Measurements from ENCODE around the gene BPIFB6. TPM values are rescaled to one million over a fixed set of nuclear protein-coding genes. Genes with fewer than 3 reads are reported as not detected.

The BPIFB6 gene
- total RNA-seq, 1 experiment from 2014 or later, result not detected

GRCh38 chr20:33018169-33018931, 13.1 kb upstream of the BPIFB6 start:
- Histone ChIP-seq H3K36me3 (replicated peaks; ENCODE audit: control insufficient read depth, insufficient read depth, low read length) (no peaks in the 10 kb centered on the region), H3K27me3 (ENCODE audit: control insufficient read depth, insufficient read depth, low read length) (no peaks in the 10 kb centered on the region), H3K4me3 (ENCODE audit: insufficient read depth, low read depth, low read length) (no peak overlapping the region)
- no peak for DNase-seq

DNA sequence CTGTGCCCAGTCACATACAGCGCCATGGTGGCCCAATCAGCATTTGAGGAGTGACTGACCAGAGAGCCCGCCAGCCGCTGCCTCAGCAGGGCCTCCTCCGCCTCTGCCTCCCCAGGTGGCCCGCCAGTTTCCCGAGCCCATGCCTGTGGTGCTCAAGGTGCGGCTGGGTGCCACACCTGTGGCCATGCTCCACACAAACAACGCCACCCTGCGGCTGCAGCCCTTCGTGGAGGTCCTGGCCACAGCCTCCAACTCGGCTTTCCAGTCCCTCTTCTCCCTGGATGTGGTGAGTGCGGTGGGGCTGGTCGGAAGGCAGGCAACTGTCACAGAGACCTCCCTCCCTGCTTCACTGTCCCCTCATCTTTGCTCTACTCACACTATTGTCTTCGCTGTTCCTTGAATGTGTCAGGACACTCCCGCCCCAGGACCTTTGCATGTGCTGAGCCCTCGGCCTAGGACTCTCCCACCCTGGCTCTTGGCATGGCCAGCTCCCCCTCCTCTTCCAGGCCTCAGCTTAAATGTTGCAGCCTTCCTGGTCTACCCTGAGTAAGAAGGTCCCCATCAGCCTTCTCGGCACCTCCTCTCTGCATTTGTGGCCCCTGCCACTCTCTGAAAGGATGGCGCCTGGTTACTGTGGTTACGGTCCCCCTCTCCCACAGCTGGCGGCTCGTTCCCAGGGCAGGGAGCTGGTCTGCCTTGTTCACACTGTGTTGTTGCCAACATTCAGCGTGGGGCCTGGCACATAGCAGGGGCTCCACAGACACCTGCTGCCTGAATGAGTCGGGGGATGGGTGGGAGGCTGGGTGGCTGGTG, 11.8 kb upstream of the BPIFB6 start:
- Histone ChIP-seq H3K36me3 (replicated peaks; ENCODE audit: control insufficient read depth, insufficient read depth, low read length) (no peaks in the 10 kb centered on the region), H3K27me3 (ENCODE audit: control insufficient read depth, insufficient read depth, low read length) (no peaks in the 10 kb centered on the region), H3K4me3 (ENCODE audit: insufficient read depth, low read depth, low read length) (no peak overlapping the region)
- DNase-seq, result no peak

DNA sequence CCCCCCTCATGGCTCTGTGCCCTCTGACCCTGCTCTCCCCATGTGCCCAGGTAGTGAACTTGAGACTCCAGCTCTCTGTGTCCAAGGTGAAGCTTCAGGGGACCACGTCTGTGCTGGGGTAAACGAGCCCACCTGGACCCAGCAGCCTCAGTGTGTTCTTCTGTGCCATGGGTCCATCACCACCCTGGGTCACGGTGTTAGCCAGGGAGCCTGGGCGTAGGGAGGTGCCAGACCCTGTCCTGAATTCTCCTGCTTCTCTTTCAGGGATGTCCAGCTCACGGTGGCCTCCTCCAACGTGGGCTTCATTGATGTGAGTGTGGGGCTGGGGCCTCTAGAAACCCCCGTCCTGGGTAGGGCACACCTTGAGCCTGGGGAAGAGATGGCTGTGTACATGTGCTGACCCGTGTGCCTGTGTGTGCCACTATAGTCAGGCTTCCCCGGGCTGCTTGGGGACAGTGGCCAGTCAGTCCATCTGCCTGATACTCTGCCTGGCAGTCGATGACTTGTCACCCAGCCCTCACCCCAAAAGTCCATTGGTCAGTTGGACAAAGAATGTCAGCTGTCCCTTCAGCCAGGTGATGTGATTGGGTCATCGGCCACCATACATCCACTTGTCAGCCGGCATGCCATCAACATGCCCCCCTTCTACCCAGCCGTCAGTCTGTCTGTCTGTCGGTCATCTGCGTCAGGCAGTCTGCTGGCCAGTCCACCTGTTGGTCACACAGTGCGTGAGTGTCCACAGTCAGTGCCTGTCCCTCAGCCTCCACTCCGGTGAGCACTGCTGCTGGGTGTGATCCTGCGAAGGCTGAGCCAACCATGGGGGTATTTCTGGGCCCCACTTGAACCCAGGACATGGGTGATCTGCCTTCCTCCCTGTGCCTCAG, 10.9 kb upstream of the BPIFB6 start:
- no peaks in the 10 kb centered on the region for H3K36me3 ChIP-seq (replicated peaks; ENCODE audit: control insufficient read depth, insufficient read depth, low read length)
- H3K27me3 ChIP-seq (ENCODE audit: control insufficient read depth, insufficient read depth, low read length), result no peaks in the 10 kb centered on the region
- no peak for DNase-seq
- no peak overlapping the region for H3K4me3 ChIP-seq (ENCODE audit: insufficient read depth, low read depth, low read length)

- DNase-seq, result no peak
- H3K36me3 ChIP-seq (replicated peaks; ENCODE audit: control insufficient read depth, insufficient read depth, low read length), result no peaks in the 10 kb centered on the region
- H3K27me3 ChIP-seq (ENCODE audit: control insufficient read depth, insufficient read depth, low read length), result no peaks in the 10 kb centered on the region
- H3K4me3 ChIP-seq (ENCODE audit: insufficient read depth, low read depth, low read length), result no peak overlapping the region
Measured at GRCh38 chr20:33021879-33022278, 9.6 kb upstream of the BPIFB6 start.

- H3K27me3 ChIP-seq (ENCODE audit: control insufficient read depth, insufficient read depth, low read length), result no peaks in the 10 kb centered on the region
- H3K4me3 ChIP-seq (ENCODE audit: insufficient read depth, low read depth, low read length), result no peak overlapping the region
- no peak for DNase-seq
- H3K36me3 ChIP-seq (replicated peaks; ENCODE audit: control insufficient read depth, insufficient read depth, low read length), result no peaks in the 10 kb centered on the region
Measured at GRCh38 chr20:33022289-33022688, 9.2 kb upstream of the BPIFB6 start.

- no peaks in the 10 kb centered on the region for H3K36me3 ChIP-seq (replicated peaks; ENCODE audit: control insufficient read depth, insufficient read depth, low read length)
- H3K27me3 ChIP-seq (ENCODE audit: control insufficient read depth, insufficient read depth, low read length), result no peaks in the 10 kb centered on the region
- DNase-seq, result no peak
- no peak overlapping the region for H3K4me3 ChIP-seq (ENCODE audit: insufficient read depth, low read depth, low read length)
Measured at GRCh38 chr20:33022694-33023438, 8.6 kb upstream of the BPIFB6 start.

GRCh38 chr20:33023439-33024242, 7.8 kb upstream of the BPIFB6 start:
- no peaks in the 10 kb centered on the region for H3K27me3 ChIP-seq (ENCODE audit: control insufficient read depth, insufficient read depth, low read length)
- DNase-seq, result no peak
- no peaks in the 10 kb centered on the region for H3K36me3 ChIP-seq (replicated peaks; ENCODE audit: control insufficient read depth, insufficient read depth, low read length)
- H3K4me3 ChIP-seq (ENCODE audit: insufficient read depth, low read depth, low read length), result no peak overlapping the region

DNA sequence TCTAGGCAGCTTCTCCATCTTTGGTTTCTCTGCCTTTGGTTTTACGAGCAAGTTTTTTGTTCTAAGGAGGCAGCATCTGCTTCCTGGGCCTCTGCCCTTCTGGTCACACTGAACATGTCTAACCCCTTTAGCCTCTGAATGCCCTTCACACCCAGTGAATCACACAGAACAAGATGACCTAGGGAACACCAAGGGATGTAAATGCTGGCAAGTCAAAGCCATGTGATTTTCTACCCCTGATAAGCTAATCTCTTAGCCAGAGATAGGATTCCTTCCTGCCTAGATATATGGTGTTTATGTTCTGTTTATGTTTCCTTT, 7.2 kb upstream of the BPIFB6 start:
- no peak for DNase-seq
- Histone ChIP-seq H3K36me3 (replicated peaks; ENCODE audit: control insufficient read depth, insufficient read depth, low read length) (no peaks in the 10 kb centered on the region), H3K4me3 (ENCODE audit: insufficient read depth, low read depth, low read length) (no peak overlapping the region), H3K27me3 (ENCODE audit: control insufficient read depth, insufficient read depth, low read length) (no peaks in the 10 kb centered on the region)

GRCh38 chr20:33024609-33025317, 6.7 kb upstream of the BPIFB6 start:
- no peaks in the 10 kb centered on the region for H3K27me3 ChIP-seq (ENCODE audit: control insufficient read depth, insufficient read depth, low read length)
- H3K4me3 ChIP-seq (ENCODE audit: insufficient read depth, low read depth, low read length), result no peak overlapping the region
- DNase-seq, result no peak
- no peaks in the 10 kb centered on the region for H3K36me3 ChIP-seq (replicated peaks; ENCODE audit: control insufficient read depth, insufficient read depth, low read length)

DNA sequence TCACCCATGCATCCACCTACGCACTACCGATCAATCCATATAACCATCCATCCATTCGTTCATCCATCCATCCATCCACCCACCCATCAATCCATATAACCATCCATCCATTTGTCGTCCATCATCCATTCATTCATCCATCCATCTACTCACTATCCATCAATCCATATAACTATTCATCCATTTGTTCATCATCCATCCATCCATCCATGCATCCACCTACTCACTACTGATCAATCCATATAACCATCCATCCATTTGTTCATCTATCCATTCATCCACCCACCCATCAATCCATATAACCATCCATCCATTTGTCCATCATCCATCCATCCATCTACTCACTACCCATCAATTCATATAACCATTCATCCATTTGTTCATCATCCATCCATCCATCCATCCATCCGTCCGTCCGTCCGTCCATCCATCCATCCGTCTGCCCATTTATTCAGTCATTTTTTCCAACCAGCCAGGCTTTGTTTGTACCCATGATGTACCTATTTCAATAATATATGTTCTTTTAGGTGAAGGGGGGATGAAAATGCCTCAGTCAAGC, 6.1 kb upstream of the BPIFB6 start:
- Histone ChIP-seq H3K27me3 (ENCODE audit: control insufficient read depth, insufficient read depth, low read length) (no peaks in the 10 kb centered on the region), H3K4me3 (ENCODE audit: insufficient read depth, low read depth, low read length) (no peak overlapping the region), H3K36me3 (replicated peaks; ENCODE audit: control insufficient read depth, insufficient read depth, low read length) (no peaks in the 10 kb centered on the region)
- no peak for DNase-seq

DNA sequence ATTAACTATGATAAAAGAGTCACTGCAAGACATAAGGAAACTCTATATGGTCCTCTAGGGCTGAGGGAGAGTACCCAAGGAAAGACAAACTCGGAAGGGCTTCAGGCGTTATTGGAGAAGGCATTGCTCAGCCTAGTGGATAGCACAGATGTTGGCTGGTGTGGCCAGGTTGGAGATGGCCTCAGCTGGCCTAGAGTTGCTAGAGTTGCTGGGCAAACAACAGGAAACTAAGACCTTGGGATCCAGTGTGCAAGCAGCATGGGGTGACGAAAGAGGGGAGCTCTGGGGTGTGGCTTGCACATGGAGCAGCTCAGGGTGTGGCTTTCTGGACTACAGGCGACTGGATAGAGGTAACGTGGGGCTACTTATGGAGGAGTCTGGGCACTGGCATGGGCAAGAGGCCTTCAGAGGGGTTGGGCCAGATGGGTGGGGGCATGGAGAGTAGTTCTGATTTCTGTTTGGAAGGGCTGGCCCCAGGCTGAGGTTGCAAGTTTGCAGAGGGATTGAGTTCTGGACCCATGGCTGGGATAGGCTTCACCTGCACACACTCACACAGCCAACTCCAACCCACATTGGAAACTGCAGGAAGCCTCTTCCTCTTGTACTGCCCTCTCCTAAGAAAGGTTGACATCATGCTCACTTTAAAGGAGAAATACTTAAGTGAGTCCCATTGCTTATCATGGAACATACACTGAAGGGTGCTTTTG, 5.2 kb upstream of the BPIFB6 start:
- no peak overlapping the region for H3K4me3 ChIP-seq (ENCODE audit: insufficient read depth, low read depth, low read length)
- H3K36me3 ChIP-seq (replicated peaks; ENCODE audit: control insufficient read depth, insufficient read depth, low read length), result no peaks in the 10 kb centered on the region
- H3K27me3 ChIP-seq (ENCODE audit: control insufficient read depth, insufficient read depth, low read length), result no peaks in the 10 kb centered on the region
- no peak for DNase-seq
